ENCODE data around the gene GPC2. TPM values are rescaled to one million over a fixed set of nuclear protein-coding genes. Genes with fewer than 3 reads are reported as not detected.
"Not testable (repeated sequence)": the region's sequence is repeated elsewhere in the genome, so short reads cannot be mapped to it uniquely, and the experiment has no call there.

Gene GPC2
- total RNA-seq, 3 donors from 2014 or later (not counting 1 experiment from before 2014, with no cell fraction given): 1.9 to 2.4 (median 2.3) TPM

DNA sequence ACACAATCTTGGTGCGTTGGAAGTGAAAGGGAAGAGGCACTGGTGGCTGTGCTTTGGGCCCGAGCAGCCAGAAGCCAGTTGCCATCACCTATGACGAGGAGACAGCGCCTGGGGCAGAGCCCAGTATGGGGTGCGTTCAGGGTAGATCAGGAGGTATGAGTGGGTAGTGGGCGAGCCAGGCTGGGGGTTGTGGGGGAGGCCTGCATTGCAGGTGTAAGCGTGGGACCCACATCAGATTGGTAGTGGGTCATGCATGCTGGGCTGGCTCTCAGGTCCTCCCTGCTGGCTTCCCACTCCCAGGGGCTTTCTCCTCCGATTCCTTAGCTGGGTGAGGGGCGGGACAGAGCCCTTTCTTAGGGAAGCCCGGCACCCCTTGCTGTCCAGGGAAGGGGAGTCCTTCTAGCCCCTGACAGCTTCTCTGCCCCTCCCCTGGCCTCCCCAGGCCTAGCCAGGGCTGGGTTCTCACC lies 42.1 kb upstream of the GPC2 start:
- H3K4me1 Mint-ChIP-seq: peaks cover 60 to 65% of the 10 kb centered on the region in 2 donors
- H3K9me3 ChIP-seq (ENCODE audit: control insufficient read depth, insufficient read depth, low read length): no peaks in the 10 kb centered on the region
- H3K36me3 Mint-ChIP-seq: no peaks in the 10 kb centered on the region
- no peak for ATAC-seq
- DNase-seq: peak; percentile 27 to 41
- H3K27ac ChIP-seq (ENCODE audit: low read length): peak overlapping the region; percentile 98
- H3K4me1 ChIP-seq (ENCODE audit: control insufficient read depth, insufficient read depth, low read length): peaks cover 66% of the 10 kb centered on the region
- intact Hi-C loops (cut with micrococcal nuclease): loop anchor here (5.0 kb wide), 2 partner anchors 87 to 128 kb away; no protein-coding TSS in a partner anchor
- H3K27me3 Mint-ChIP-seq (ENCODE audit: low read depth in 2 of 2): no peaks in the 10 kb centered on the region
- peak overlapping the region; percentile 98 for H3K4me3 ChIP-seq (ENCODE audit: low read length)
- TF ChIP-seq, protein P1, sequence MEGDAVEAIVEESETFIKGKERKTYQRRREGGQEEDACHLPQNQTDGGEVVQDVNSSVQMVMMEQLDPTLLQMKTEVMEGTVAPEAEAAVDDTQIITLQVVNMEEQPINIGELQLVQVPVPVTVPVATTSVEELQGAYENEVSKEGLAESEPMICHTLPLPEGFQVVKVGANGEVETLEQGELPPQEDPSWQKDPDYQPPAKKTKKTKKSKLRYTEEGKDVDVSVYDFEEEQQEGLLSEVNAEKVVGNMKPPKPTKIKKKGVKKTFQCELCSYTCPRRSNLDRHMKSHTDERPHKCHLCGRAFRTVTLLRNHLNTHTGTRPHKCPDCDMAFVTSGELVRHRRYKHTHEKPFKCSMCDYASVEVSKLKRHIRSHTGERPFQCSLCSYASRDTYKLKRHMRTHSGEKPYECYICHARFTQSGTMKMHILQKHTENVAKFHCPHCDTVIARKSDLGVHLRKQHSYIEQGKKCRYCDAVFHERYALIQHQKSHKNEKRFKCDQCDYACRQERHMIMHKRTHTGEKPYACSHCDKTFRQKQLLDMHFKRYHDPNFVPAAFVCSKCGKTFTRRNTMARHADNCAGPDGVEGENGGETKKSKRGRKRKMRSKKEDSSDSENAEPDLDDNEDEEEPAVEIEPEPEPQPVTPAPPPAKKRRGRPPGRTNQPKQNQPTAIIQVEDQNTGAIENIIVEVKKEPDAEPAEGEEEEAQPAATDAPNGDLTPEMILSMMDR (IDR thresholded peaks at IDR 0.05): no peak
- H3K27ac Mint-ChIP-seq: peak overlapping the region; percentile 98 to 99
- WGBS (ENCODE audit: insufficient coverage): 49% methylated on average over 10 of the region's 10 CpGs
- H3K36me3 ChIP-seq (ENCODE audit: control insufficient read depth, insufficient read depth, low read length): peaks cover 21% of the 10 kb centered on the region
- H3K4me3 Mint-ChIP-seq: peak overlapping the region; percentile 95
- H3K9me3 Mint-ChIP-seq: no peaks in the 10 kb centered on the region
- no peaks in the 10 kb centered on the region for H3K27me3 ChIP-seq (ENCODE audit: control insufficient read depth, insufficient read depth, low read length)

DNA sequence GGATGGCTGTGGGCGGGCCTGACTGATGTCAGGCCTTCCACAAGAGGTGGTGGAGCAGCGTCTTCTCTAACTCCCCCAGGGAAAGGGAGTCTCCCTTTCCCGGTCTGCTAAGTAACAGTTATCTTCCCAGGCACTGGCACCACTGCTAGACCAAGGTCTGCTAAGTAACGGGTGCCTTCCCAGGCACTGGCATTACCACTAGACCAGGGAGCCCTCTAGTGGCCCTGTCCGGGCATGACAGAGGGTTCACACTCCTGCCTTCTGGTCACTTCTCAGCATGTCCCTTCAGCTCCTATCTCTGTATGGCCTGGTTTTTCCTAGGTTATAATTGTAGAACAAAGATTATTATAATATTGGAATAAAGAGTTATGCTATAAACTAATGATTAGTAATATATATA lies 40.8 kb upstream of the GPC2 start:
- intact Hi-C loops (cut with micrococcal nuclease): loop anchor here (2.0 to 5.0 kb wide), 3 partner anchors 27 to 129 kb away; no protein-coding TSS in a partner anchor
- H3K4me3 ChIP-seq (ENCODE audit: low read length); H3K27me3 ChIP-seq (ENCODE audit: control insufficient read depth, insufficient read depth, low read length); H3K36me3 Mint-ChIP-seq; H3K9me3 ChIP-seq (ENCODE audit: control insufficient read depth, insufficient read depth, low read length); H3K9me3 Mint-ChIP-seq; H3K27me3 Mint-ChIP-seq (ENCODE audit: low read depth in 2 of 2): not testable (repeated sequence)
- peak overlapping the region; percentile 89 for H3K4me3 Mint-ChIP-seq
- ATAC-seq (peak; percentile 12 to 24 (median 15)), DNase-seq (peak; percentile 74 to 87)
- TF ChIP-seq, protein P1 (IDR thresholded peaks at IDR 0.05): peak; percentile 63
- WGBS (ENCODE audit: insufficient coverage): no CpG with 5 or more reads among the region's 5 CpGs
- Histone ChIP-seq H3K4me1 (ENCODE audit: control insufficient read depth, insufficient read depth, low read length) (peaks cover 52% of the 10 kb centered on the region), H3K36me3 (ENCODE audit: control insufficient read depth, insufficient read depth, low read length) (peaks cover 15% of the 10 kb centered on the region), H3K27ac (ENCODE audit: low read length) (peak overlapping the region; percentile 96)
- H3K27ac Mint-ChIP-seq: peak overlapping the region; percentile 98 to 99
- peaks cover 49 to 52% of the 10 kb centered on the region in 2 donors for H3K4me1 Mint-ChIP-seq

DNA sequence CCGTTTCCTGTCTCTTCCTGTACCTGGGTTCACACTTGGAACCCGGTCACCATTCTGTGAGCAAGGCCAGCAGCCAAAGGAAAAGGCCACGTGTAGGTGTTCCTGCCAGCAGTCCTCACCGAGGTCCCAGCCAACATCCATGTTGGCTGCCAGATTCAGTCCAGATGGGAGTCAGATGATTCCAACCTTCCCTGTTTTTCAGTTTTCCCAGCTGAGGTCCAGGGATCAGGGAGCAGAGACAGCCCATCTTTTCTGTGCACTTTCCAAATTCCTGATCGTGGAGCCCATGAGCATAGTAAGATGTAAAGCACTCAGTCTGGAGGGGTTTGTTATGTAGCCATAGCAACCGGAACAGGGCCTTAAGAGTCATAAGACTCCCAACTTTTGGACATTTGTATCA lies 38.7 kb upstream of the GPC2 start:
- H3K27me3 Mint-ChIP-seq (ENCODE audit: low read depth in 2 of 2): no peaks in the 10 kb centered on the region
- H3K9me3 Mint-ChIP-seq: no peaks in the 10 kb centered on the region
- Histone ChIP-seq H3K27me3 (ENCODE audit: control insufficient read depth, insufficient read depth, low read length) (no peaks in the 10 kb centered on the region), H3K9me3 (ENCODE audit: control insufficient read depth, insufficient read depth, low read length) (no peaks in the 10 kb centered on the region), H3K36me3 (ENCODE audit: control insufficient read depth, insufficient read depth, low read length) (no peaks in the 10 kb centered on the region), H3K4me3 (ENCODE audit: low read length) (no peak overlapping the region), H3K27ac (ENCODE audit: low read length) (no peak overlapping the region), H3K4me1 (ENCODE audit: control insufficient read depth, insufficient read depth, low read length) (peaks cover 43% of the 10 kb centered on the region)
- TF ChIP-seq, protein P1 (IDR thresholded peaks at IDR 0.05): no peak
- intact Hi-C loops (cut with micrococcal nuclease): loop anchor here (2.0 to 5.0 kb wide), 3 partner anchors 25 to 131 kb away; no protein-coding TSS in a partner anchor
- 88% methylated on average over 5 of the region's 6 CpGs for WGBS (ENCODE audit: insufficient coverage)
- peak overlapping the region; percentile 23 to 64 for H3K27ac Mint-ChIP-seq
- no peak for DNase-seq
- H3K4me1 Mint-ChIP-seq: peaks cover 41 to 44% of the 10 kb centered on the region in 2 donors
- H3K36me3 Mint-ChIP-seq: no peaks in the 10 kb centered on the region
- no peak for ATAC-seq
- no peak overlapping the region for H3K4me3 Mint-ChIP-seq

DNA sequence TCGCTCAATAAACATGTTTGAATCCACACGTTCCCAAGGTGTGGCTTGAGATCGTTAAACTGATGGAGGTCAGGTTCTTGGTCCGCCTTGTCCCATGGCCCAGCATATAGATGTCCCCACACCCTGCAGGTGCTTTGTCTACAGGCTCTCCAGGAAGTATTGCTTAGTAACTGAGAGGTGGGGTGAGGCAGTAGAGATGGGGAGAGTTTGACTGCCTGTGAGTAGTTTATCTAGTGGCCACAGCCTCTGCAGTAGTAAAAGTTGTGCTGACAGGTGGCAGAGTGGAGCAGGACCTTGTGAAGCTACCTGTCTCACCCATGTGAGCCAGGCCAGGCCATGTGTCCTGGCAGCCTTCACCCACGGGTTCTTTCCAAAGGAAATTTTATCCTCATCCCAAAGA lies 37.2 kb upstream of the GPC2 start:
- not testable (repeated sequence) for H3K27ac ChIP-seq (ENCODE audit: low read length); H3K27me3 Mint-ChIP-seq (ENCODE audit: low read depth in 2 of 2); H3K4me3 ChIP-seq (ENCODE audit: low read length); ATAC-seq; H3K36me3 ChIP-seq (ENCODE audit: control insufficient read depth, insufficient read depth, low read length); H3K9me3 Mint-ChIP-seq; H3K36me3 Mint-ChIP-seq; H3K9me3 ChIP-seq (ENCODE audit: control insufficient read depth, insufficient read depth, low read length); H3K27me3 ChIP-seq (ENCODE audit: control insufficient read depth, insufficient read depth, low read length); H3K4me3 Mint-ChIP-seq
- peaks cover 37% of the 10 kb centered on the region for H3K4me1 ChIP-seq (ENCODE audit: control insufficient read depth, insufficient read depth, low read length)
- H3K27ac Mint-ChIP-seq: peak overlapping the region in 1 of 2 donors; percentile 64
- DNase-seq: peak in 1 of 2 donors; percentile 36
- WGBS (ENCODE audit: insufficient coverage): 90% methylated on average over 5 of the region's 5 CpGs
- H3K4me1 Mint-ChIP-seq: peaks cover 40 to 52% of the 10 kb centered on the region in 2 donors
- intact Hi-C loops (cut with micrococcal nuclease): loop anchor here (5.0 kb wide), 1 partner anchor 37 kb away; the partner anchor contains the start of genes GPC2 and STAG3
